ES-I3 (cell line): ENCODE results near the gene LY6G5C.
A peak's percentile ranks its signal among the peaks of the same experiment; 100 is the strongest.

Experiments
- H3K36me3 ChIP-seq: 2 replicates; pipeline ENCODE4 v1.6.1; 2013; ENCODE audit warnings: mild to moderate bottlenecking, low read length, control low read depth, moderate library complexity; ENCODE audit not compliant: insufficient read depth
- H3K4me1 ChIP-seq: 2 replicates; pipeline ENCODE4 v1.6.1; 2013; ENCODE audit warnings: mild to moderate bottlenecking, control low read depth, low read length; ENCODE audit not compliant: insufficient read depth
- H3K9ac ChIP-seq: 2 replicates; pipeline ENCODE4 v1.6.1; 2013; ENCODE audit warnings: low read depth, mild to moderate bottlenecking, low read length, moderate library complexity
- H3K9me3 ChIP-seq: 2 replicates; pipeline ENCODE4 v1.6.1; 2013; ENCODE audit warnings: mild to moderate bottlenecking, low read length, moderate library complexity; ENCODE audit not compliant: control insufficient read depth, insufficient read depth

The LY6G5C gene

GRCh38 chr6:31665501-31666336 is 15.1 kb downstream of the LY6G5C start, which contains the start of gene CSNK2B:
Gene CSNK2B, plus strand, starts transcription at chr6:31666080. Its CDS starts 752 bp downstream, at chr6:31666832.
- Histone ChIP-seq H3K4me1 (peaks cover 6% of the 10 kb centered on the region), H3K9me3 (no peaks in the 10 kb centered on the region), H3K36me3 (peaks cover 34% of the 10 kb centered on the region), H3K9ac (peak within 1 kb of the TSS; percentile 90)

- peaks cover 27% of the 10 kb centered on the region for H3K36me3 ChIP-seq
- no peaks in the 10 kb centered on the region for H3K9me3 ChIP-seq
- peaks cover 6% of the 10 kb centered on the region for H3K4me1 ChIP-seq
- H3K9ac ChIP-seq = peak within 1 kb of the TSS; percentile 90
Observed at GRCh38 chr6:31664790-31665500, 15.9 kb downstream of the LY6G5C start, which contains the start of gene GPANK1. Gene GPANK1, minus strand, starts transcription at chr6:31664997. Its CDS starts 519 bp downstream, at chr6:31664478.

GRCh38 chr6:31663961-31664789 is 16.7 kb downstream of the LY6G5C start:
- Histone ChIP-seq H3K36me3 (peaks cover 24% of the 10 kb centered on the region), H3K9ac (peak overlapping the region; percentile 90), H3K9me3 (no peaks in the 10 kb centered on the region), H3K4me1 (peaks cover 6% of the 10 kb centered on the region)

GRCh38 chr6:31663126-31663960 is 17.5 kb downstream of the LY6G5C start:
- Histone ChIP-seq H3K4me1 (peaks cover 6% of the 10 kb centered on the region), H3K9ac (peak overlapping the region; percentile 90; the same call in 1 of the 2 replicates), H3K36me3 (peaks cover 15% of the 10 kb centered on the region), H3K9me3 (no peaks in the 10 kb centered on the region)

- Histone ChIP-seq H3K9me3 (no peaks in the 10 kb centered on the region), H3K36me3 (peaks cover 5% of the 10 kb centered on the region; the same call in 1 of the 2 replicates), H3K9ac (no peak overlapping the region), H3K4me1 (peaks cover 6% of the 10 kb centered on the region)
Observed at GRCh38 chr6:31662124-31662723, 18.6 kb downstream of the LY6G5C start.

- Histone ChIP-seq H3K36me3 (no peaks in the 10 kb centered on the region), H3K4me1 (peaks cover 1% of the 10 kb centered on the region), H3K9me3 (no peaks in the 10 kb centered on the region), H3K9ac (peak overlapping the region; percentile 75; the same call in 1 of the 2 replicates)
Observed at GRCh38 chr6:31661262-31662123, 19.4 kb downstream of the LY6G5C start.

GRCh38 chr6:31660381-31661261 is 20.2 kb downstream of the LY6G5C start, which contains the start of gene C6orf47:
Gene C6orf47, minus strand, starts transcription at chr6:31660778. Its CDS starts 831 bp downstream, at chr6:31659947.
- H3K36me3 ChIP-seq = no peaks in the 10 kb centered on the region
- peak within 1 kb of the TSS; percentile 75 for H3K9ac ChIP-seq
- H3K9me3 ChIP-seq = no peaks in the 10 kb centered on the region
- H3K4me1 ChIP-seq = no peaks in the 10 kb centered on the region; the same call in 1 of the 2 replicates

- Histone ChIP-seq H3K9ac (peak overlapping the region; percentile 75), H3K9me3 (no peaks in the 10 kb centered on the region), H3K4me1 (no peaks in the 10 kb centered on the region; the same call in 1 of the 2 replicates), H3K36me3 (no peaks in the 10 kb centered on the region)
Observed at GRCh38 chr6:31659649-31660380, 21.1 kb downstream of the LY6G5C start.

GRCh38 chr6:31658983-31659648 is 21.8 kb downstream of the LY6G5C start:
- Histone ChIP-seq H3K9me3 (no peaks in the 10 kb centered on the region), H3K36me3 (no peaks in the 10 kb centered on the region), H3K4me1 (no peaks in the 10 kb centered on the region; the same call in 1 of the 2 replicates), H3K9ac (peak overlapping the region; percentile 75; the same call in 1 of the 2 replicates)

GRCh38 chr6:31658158-31658688 is 22.6 kb downstream of the LY6G5C start:
- H3K9me3 ChIP-seq = no peaks in the 10 kb centered on the region
- no peaks in the 10 kb centered on the region for H3K36me3 ChIP-seq
- H3K4me1 ChIP-seq = no peaks in the 10 kb centered on the region; the same call in 1 of the 2 replicates
- H3K9ac ChIP-seq = no peak overlapping the region
